Urinary bladder (tissue), 4 donors: ENCODE data around the gene AOX1. TPM values are rescaled to one million over a fixed set of nuclear protein-coding genes. Genes with fewer than 3 reads are reported as not detected.

Experiments used
- DNase-seq: peaks from one replicate; pipeline ENCODE4 v3.0.0-alpha.2; 2015; ENCODE audit errors: extremely low spot score
- H3K27ac ChIP-seq: one replicate; pipeline ENCODE4 v1.5.1; 2013; ENCODE audit warnings: low read depth, mild to moderate bottlenecking, moderate library complexity
- H3K36me3 ChIP-seq: one replicate; pipeline ENCODE4 v1.6.1; 2013; ENCODE audit warnings: mild to moderate bottlenecking, moderate library complexity; ENCODE audit not compliant: insufficient read depth
- H3K4me1 ChIP-seq: one replicate; pipeline ENCODE4 v1.6.1; 2013; ENCODE audit warnings: mild to moderate bottlenecking, moderate library complexity; ENCODE audit not compliant: insufficient read depth
- H3K4me3 ChIP-seq: one replicate; pipeline ENCODE4 v1.5.1; 2013; ENCODE audit warnings: low read depth, low read length
- WGBS: extraction: QIAGEN DNeasy Blood & Tissue Kit; methylation state at CpG from one replicate; pipeline ENCODE4 v1.1.7; 2013; 5-methylcytosine and 5-hydroxymethylcytosine counted together
- polyA plus RNA-seq: library from polyadenylated mRNA; stranded (reverse); fragments of 200-250 nt; gene quantifications from one replicate; pipeline ENCODE4 v1.2.3, GENCODE V29; 2013
- total RNA-seq: library from RNA; depleted of rRNA; stranded (reverse); fragments of >200 nt; gene quantifications from one replicate; pipeline ENCODE4 v1.2.3, GENCODE V29; 2014
- donor health status: healthy with polysubstance abuse.
- donor health status: healthy.

AOX1 gene
- total and polyA plus RNA-seq, 2 donors = 6.0 to 140 TPM

DNA sequence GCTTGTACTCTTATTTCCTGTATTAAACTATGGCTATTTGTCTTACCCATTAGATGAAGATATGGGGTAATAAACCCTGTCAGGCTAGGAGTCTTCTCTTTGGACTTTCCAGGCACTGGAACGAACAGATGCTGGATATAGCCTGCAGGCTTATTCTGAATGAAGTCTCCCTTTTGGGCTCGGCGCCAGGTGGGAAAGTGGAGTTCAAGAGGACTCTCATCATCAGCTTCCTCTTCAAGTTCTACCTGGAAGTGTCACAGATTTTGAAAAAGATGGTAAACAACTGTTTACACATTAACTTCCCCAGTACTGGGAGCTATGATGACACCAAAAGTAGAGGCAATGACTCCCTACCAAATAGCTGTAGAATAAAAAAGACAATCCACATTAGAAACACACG is 27.9 kb downstream of the AOX1 start:
- no peak for DNase-seq
- no peak overlapping the region for H3K27ac ChIP-seq
- H3K4me1 ChIP-seq = no peaks in the 10 kb centered on the region
- WGBS = 89% methylated on average over 4 of the region's 4 CpGs
- H3K4me3 ChIP-seq = no peak overlapping the region
- peaks cover 2% of the 10 kb centered on the region for H3K36me3 ChIP-seq

GRCh38 chr2:200614249-200614648 is 28.4 kb downstream of the AOX1 start:
- H3K36me3 ChIP-seq = peaks cover 2% of the 10 kb centered on the region
- WGBS = 91% methylated on average over 2 of the region's 2 CpGs
- no peaks in the 10 kb centered on the region for H3K4me1 ChIP-seq
- no peak overlapping the region for H3K4me3 ChIP-seq
- no peak for DNase-seq
- no peak overlapping the region for H3K27ac ChIP-seq

DNA sequence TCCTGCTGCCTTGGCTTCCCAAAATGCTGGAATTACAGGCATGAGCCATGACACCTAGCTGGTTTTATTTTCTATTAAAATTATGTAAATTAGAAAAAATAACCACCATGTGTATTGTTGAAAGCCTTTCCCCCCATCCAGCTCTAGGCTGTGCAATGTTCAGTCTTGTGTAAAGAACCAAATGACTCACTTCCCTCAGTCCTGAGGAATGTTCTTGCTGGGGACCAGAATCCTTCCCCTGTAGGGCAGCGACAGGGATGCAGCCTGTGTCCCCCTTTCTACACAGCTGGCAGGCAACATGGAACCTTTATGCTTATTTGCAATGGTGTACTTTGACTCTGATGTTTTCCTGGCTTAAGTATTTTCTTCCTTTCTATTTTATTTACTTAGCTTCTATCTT is 29.4 kb downstream of the AOX1 start:
- H3K36me3 ChIP-seq = peaks cover 2% of the 10 kb centered on the region
- no peak overlapping the region for H3K27ac ChIP-seq
- H3K4me1 ChIP-seq = no peaks in the 10 kb centered on the region
- WGBS = 86% methylated on average over 1 of the region's 1 CpG
- H3K4me3 ChIP-seq = no peak overlapping the region
- no peak for DNase-seq

- Histone ChIP-seq H3K27ac (no peak overlapping the region), H3K4me1 (no peaks in the 10 kb centered on the region), H3K36me3 (peaks cover 2% of the 10 kb centered on the region), H3K4me3 (no peak overlapping the region)
- no peak for DNase-seq
- 76% methylated on average over 5 of the region's 5 CpGs for WGBS
Observed at GRCh38 chr2:200616193-200616592, 30.4 kb downstream of the AOX1 start.

DNA sequence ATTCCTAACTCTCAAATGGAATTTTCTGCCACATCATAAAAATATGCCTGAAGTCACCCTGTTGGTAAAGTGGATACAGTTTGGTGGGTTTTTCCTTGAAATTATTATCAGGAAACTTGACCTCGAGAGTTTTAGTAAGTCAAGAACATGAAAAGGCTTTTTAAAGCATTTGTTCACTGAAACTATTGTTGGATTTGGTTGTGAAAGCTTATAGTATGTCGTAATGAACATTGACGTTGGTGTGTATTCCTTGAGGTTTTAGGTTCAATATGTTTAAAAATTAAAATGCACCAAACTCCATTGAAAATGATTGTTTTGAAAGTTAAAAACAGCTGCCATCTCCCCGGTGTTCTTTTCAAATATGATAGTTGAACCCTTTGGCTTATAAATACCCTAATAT is 30.8 kb downstream of the AOX1 start:
- no peak overlapping the region for H3K27ac ChIP-seq
- no peaks in the 10 kb centered on the region for H3K4me1 ChIP-seq
- 71% methylated on average over 4 of the region's 4 CpGs for WGBS
- H3K36me3 ChIP-seq = peaks cover 2% of the 10 kb centered on the region
- no peak for DNase-seq
- H3K4me3 ChIP-seq = no peak overlapping the region

DNA sequence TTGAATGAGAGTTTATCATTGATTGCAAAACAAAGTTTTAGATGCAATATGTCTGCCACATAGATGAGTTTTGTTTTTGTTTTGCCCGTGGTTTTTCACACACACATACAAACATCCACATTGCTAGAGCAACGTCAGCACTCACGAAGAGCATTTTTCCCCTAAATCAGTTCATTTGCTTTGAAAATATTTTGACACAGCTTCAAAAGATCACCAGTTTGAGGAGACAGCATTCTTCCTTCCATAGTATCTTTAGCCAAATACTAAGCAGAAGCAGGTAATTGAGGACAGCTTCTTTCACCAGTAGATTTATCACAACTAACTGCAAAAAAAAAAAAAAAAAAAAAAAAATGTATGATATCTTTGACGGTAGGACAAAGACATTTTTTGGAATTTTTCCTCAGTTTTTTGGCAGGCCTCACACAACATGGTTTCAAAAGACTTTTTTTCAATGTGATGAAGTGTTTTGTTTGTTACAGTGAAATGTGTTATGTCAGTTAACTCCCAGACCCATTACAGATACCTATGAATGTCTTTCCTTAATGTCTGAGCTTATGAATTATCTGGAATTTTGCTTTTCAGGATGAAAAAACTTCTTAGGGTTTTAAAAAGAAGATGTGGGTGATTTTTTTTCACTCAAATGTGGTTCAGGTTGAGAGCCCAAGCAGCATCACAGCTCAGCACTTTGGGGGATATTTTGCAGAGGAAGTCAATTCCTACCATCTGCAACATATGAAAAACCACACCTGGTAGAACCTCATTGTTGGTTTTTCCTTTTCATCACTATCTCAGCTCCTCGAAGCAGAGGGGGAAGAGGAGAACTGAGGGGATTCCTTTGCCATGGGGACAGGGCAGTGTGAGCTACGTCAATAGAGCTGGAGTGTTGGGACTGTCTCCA is 31.6 kb downstream of the AOX1 start:
- H3K27ac ChIP-seq = no peak overlapping the region
- WGBS = 57% methylated on average over 6 of the region's 6 CpGs
- no peak for DNase-seq

DNA sequence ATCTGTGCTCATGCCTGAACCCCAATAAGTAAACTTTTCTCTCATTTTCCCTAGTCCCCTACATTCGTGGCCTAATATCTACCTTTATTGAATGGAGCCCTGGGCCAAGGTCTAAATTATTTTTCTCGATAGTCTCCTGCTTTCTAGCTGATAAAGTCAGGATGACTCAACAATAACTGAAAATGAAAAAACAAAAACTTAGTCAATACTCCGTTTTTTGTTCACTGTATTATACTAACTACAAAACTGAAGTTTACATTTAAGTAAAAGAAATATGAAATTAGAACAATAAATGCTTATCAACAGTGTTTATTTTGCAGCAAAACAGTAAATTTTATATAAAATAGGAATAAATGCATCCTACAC is 32.2 kb downstream of the AOX1 start:
- no peak overlapping the region for H3K4me3 ChIP-seq
- WGBS = 69% methylated on average over 3 of the region's 3 CpGs
- H3K4me1 ChIP-seq = no peaks in the 10 kb centered on the region

More for the DNA sequence above, 31.6 kb downstream of the AOX1 start:
- H3K36me3 ChIP-seq = peaks cover 2% of the 10 kb centered on the region
- no peaks in the 10 kb centered on the region for H3K4me1 ChIP-seq
- no peak overlapping the region for H3K4me3 ChIP-seq

DNA sequence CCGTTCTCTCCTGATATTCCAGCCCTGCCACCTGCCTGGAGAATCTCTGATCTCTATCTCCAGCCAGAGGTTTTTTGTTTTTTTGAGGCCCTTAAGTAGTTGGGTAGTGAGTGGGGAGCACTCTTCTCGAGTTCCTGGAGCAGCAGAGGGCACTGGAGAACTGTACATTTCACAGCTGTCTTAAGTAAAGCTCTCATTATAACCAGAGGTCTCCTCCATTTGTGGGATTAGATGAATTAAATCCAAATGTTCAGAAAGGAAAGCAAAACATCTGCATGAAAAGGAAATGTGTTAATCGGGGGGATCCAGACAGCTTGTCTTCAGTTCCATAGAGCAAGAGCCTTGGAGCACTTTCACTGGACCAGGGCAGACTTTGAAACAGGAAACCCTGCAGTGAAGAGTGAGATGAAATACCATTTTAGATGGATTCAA is 32.8 kb downstream of the AOX1 start:
- WGBS = 36% methylated on average over 3 of the region's 3 CpGs
- no peak overlapping the region for H3K27ac ChIP-seq
- peaks cover under 1% of the 10 kb centered on the region for H3K36me3 ChIP-seq
- no peak for DNase-seq
- no peak overlapping the region for H3K4me3 ChIP-seq
- no peaks in the 10 kb centered on the region for H3K4me1 ChIP-seq

More for the DNA sequence above, 32.2 kb downstream of the AOX1 start:
- H3K36me3 ChIP-seq = peaks cover 2% of the 10 kb centered on the region
- DNase-seq = no peak
- H3K27ac ChIP-seq = no peak overlapping the region

GRCh38 chr2:200619279-200619678 is 33.5 kb downstream of the AOX1 start:
- H3K36me3 ChIP-seq = no peaks in the 10 kb centered on the region
- no peak overlapping the region for H3K4me3 ChIP-seq
- 50% methylated on average over 2 of the region's 2 CpGs for WGBS
- no peak for DNase-seq
- no peak overlapping the region for H3K27ac ChIP-seq
- H3K4me1 ChIP-seq = no peaks in the 10 kb centered on the region

- 91% methylated on average over 7 of the region's 7 CpGs for WGBS
- Histone ChIP-seq H3K4me3 (no peak overlapping the region), H3K27ac (no peak overlapping the region), H3K4me1 (no peaks in the 10 kb centered on the region), H3K36me3 (no peaks in the 10 kb centered on the region)
- no peak for DNase-seq
Observed at GRCh38 chr2:200620606-200621390, 35.0 kb downstream of the AOX1 start.

- WGBS = 51% methylated on average over 1 of the region's 1 CpG
- DNase-seq = no peak
- Histone ChIP-seq H3K36me3 (no peaks in the 10 kb centered on the region), H3K4me1 (no peaks in the 10 kb centered on the region), H3K27ac (no peak overlapping the region), H3K4me3 (no peak overlapping the region)
Observed at GRCh38 chr2:200622106-200622505, 36.3 kb downstream of the AOX1 start.

DNA sequence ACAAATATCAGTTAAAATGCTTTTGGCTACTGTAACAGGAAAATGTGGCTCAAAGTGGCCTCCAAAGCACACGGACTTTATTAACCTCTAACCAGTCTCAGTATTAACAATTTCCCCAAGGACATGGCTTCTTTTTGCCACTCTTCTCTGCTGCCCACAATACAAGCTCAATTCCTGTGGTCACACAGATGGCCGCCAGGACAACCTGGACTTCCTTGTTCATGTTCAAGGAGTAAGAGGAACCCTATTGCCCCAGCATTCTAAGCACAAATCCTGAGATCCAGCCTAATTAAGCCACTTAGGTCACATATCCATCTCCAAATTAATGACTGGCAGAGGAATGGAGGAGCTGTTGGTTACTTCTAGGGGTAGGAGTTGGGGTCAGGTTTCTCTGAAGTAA is 38.2 kb downstream of the AOX1 start:
- no peak overlapping the region for H3K4me3 ChIP-seq
- H3K36me3 ChIP-seq = no peaks in the 10 kb centered on the region
- no peak overlapping the region for H3K27ac ChIP-seq
- WGBS = 88% methylated on average over 2 of the region's 2 CpGs
- DNase-seq = no peak
- H3K4me1 ChIP-seq = no peaks in the 10 kb centered on the region

GRCh38 chr2:200624658-200625057 is 38.8 kb downstream of the AOX1 start:
- Histone ChIP-seq H3K4me1 (no peaks in the 10 kb centered on the region), H3K4me3 (no peak overlapping the region), H3K27ac (no peak overlapping the region), H3K36me3 (no peaks in the 10 kb centered on the region)
- WGBS = 89% methylated on average over 3 of the region's 3 CpGs
- DNase-seq = no peak

GRCh38 chr2:200625282-200625681 is 39.5 kb downstream of the AOX1 start:
- Histone ChIP-seq H3K4me1 (no peaks in the 10 kb centered on the region), H3K36me3 (no peaks in the 10 kb centered on the region), H3K27ac (no peak overlapping the region), H3K4me3 (no peak overlapping the region)
- DNase-seq = no peak
- WGBS = 75% methylated on average over 2 of the region's 2 CpGs
